Measurements from ENCODE around the gene FBN1.

FBN1 gene

GRCh38 chr15:48366584-48367312, 278.8 kb downstream of the FBN1 start:
- no peak for DNase-seq (ENCODE audit: low spot score)

- DNase-seq (ENCODE audit: low spot score) = no peak
Observed at GRCh38 chr15:48365575-48365974, 279.9 kb downstream of the FBN1 start.

- DNase-seq (ENCODE audit: low spot score) = no peak
Observed at GRCh38 chr15:48363474-48363873, 282.0 kb downstream of the FBN1 start.

- no peak for DNase-seq (ENCODE audit: low spot score)
Observed at GRCh38 chr15:48361685-48362084, 283.8 kb downstream of the FBN1 start.

GRCh38 chr15:48360841-48361240, 284.7 kb downstream of the FBN1 start:
- DNase-seq (ENCODE audit: low spot score) = no peak
